Measurements from ENCODE around the gene NIPAL1.

NIPAL1 gene

GRCh38 chr4:48027653-48028052 is 11.1 kb downstream of the NIPAL1 start:
- DNase-seq (ENCODE audit: low spot score) = no peak

GRCh38 chr4:48028696-48029095 is 12.1 kb downstream of the NIPAL1 start:
- no peak for DNase-seq (ENCODE audit: low spot score)

- DNase-seq (ENCODE audit: low spot score) = no peak
Observed at GRCh38 chr4:48030470-48030869, 13.9 kb downstream of the NIPAL1 start.

GRCh38 chr4:48031802-48032525 is 15.4 kb downstream of the NIPAL1 start:
- no peak for DNase-seq (ENCODE audit: low spot score)

GRCh38 chr4:48032721-48033120 is 16.1 kb downstream of the NIPAL1 start:
- DNase-seq (ENCODE audit: low spot score) = no peak

- no peak for DNase-seq (ENCODE audit: low spot score)
Observed at GRCh38 chr4:48033412-48033811, 16.8 kb downstream of the NIPAL1 start.

GRCh38 chr4:48033825-48034413 is 17.3 kb downstream of the NIPAL1 start:
- peak; percentile 70 for DNase-seq (ENCODE audit: low spot score)

GRCh38 chr4:48035952-48036351 is 19.4 kb downstream of the NIPAL1 start:
- no peak for DNase-seq (ENCODE audit: low spot score)

GRCh38 chr4:48037117-48037462 is 20.5 kb downstream of the NIPAL1 start:
- no peak for DNase-seq (ENCODE audit: low spot score)

- no peak for DNase-seq (ENCODE audit: low spot score)
Observed at GRCh38 chr4:48038666-48039065, 22.1 kb downstream of the NIPAL1 start.

GRCh38 chr4:48039561-48039960 is 23.0 kb downstream of the NIPAL1 start:
- DNase-seq (ENCODE audit: low spot score) = no peak

- DNase-seq (ENCODE audit: low spot score) = no peak
Observed at GRCh38 chr4:48041535-48042137, 25.1 kb downstream of the NIPAL1 start.

GRCh38 chr4:48042979-48043461 is 26.4 kb downstream of the NIPAL1 start:
- DNase-seq (ENCODE audit: low spot score) = no peak

- no peak for DNase-seq (ENCODE audit: low spot score)
Observed at GRCh38 chr4:48043504-48043903, 26.9 kb downstream of the NIPAL1 start.

- DNase-seq (ENCODE audit: low spot score) = no peak
Observed at GRCh38 chr4:48044298-48044697, 27.7 kb downstream of the NIPAL1 start.

GRCh38 chr4:48046059-48046458 is 29.5 kb downstream of the NIPAL1 start:
- no peak for DNase-seq (ENCODE audit: low spot score)

- DNase-seq (ENCODE audit: low spot score) = no peak
Observed at GRCh38 chr4:48047421-48047844, 30.9 kb downstream of the NIPAL1 start.

- no peak for DNase-seq (ENCODE audit: low spot score)
Observed at GRCh38 chr4:48047896-48048295, 31.3 kb downstream of the NIPAL1 start.

GRCh38 chr4:48049483-48049882 is 32.9 kb downstream of the NIPAL1 start:
- no peak for DNase-seq (ENCODE audit: low spot score)

GRCh38 chr4:48051078-48051477 is 34.5 kb downstream of the NIPAL1 start:
- no peak for DNase-seq (ENCODE audit: low spot score)

- no peak for DNase-seq (ENCODE audit: low spot score)
Observed at GRCh38 chr4:48058617-48059530, 42.3 kb downstream of the NIPAL1 start.

- no peak for DNase-seq (ENCODE audit: low spot score)
Observed at GRCh38 chr4:48064349-48064748, 47.8 kb downstream of the NIPAL1 start.

Data from D341Med (cell line).